ENCODE measurements around the gene LAMC3.

DNA sequence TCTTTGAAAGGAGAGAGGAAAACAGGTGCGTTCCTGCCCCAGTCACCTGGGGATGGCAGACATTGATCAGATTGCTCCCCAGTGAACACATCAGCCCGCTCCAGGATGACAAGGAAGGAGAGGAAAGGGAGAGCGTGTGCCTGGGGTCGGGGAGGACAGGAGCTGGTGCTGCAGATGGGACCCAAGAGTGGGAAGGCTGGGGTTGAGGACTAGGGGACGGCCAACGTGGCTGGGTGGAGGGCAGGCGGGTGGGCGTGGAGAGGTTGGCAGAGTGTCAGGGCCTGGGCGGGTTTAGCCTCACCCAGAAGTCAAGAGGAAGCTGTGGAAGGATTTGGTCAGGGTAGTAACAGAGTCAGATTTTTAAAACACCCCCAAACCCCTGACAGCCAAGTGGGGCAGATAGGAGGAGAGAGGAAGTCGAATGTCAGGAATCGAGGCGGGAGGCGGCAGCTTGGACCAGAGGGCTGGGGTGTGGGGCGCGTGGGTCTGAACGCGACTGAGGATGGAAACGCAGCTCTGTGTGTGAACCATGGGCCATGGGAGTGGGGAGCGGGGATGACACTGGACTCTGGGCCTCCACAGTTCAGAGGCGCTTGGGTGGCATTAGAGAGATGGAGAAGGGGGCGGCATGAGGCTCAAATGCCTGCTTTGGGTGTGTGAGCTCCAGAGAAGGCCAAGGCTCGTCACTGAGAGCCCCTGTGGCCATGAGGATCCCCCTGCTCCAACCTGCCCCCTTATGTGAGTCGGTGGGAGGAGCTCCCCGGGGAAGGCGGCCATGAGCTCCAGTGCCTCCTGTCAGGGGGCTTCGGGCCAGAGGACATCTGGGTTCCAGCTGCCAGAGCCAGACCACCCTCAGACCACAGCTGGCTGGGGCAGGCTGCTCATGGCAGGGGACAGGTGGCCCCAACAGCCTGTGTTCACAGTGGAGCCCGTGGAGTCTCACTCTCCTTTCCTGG, 24.6 kb downstream of the LAMC3 start:
- TF ChIP-seq FOXK2 (IDR thresholded peaks at IDR 0.05) (no peak), SP1 (IDR thresholded peaks at IDR 0.05) (no peak), ZNF384 (IDR thresholded peaks at IDR 0.05) (no peak), BHLHE40 (IDR thresholded peaks at IDR 0.05; ENCODE audit: borderline replicate concordance) (no peak), FOXA1 (IDR thresholded peaks at IDR 0.05) (no peak), ELF4 (IDR thresholded peaks at IDR 0.05) (no peak), CTBP1 (IDR thresholded peaks at IDR 0.05; ENCODE audit: borderline replicate concordance) (no peak), HDGF (IDR thresholded peaks at IDR 0.05; ENCODE audit: borderline replicate concordance) (no peak), SUZ12 (IDR thresholded peaks at IDR 0.05) (no peak), ARNT (IDR thresholded peaks at IDR 0.05) (no peak), FOXM1 (IDR thresholded peaks at IDR 0.05; ENCODE audit: borderline replicate concordance) (no peak), LEF1 (IDR thresholded peaks at IDR 0.05; ENCODE audit: borderline replicate concordance) (no peak), TARDBP (IDR thresholded peaks at IDR 0.05) (no peak)

All from HEK293T (cell line).